NCI-H146 treated with DMSO at 0.1 percent for 48 hours (cell line): Measurements from ENCODE around the gene VPS52.
A peak's percentile ranks its signal among the peaks of the same experiment; 100 is the strongest.

ENCODE experiments used
- DNase-seq: peaks from one replicate; lab custom pipeline; 2025; ENCODE audit not compliant: unreplicated experiment; lab: John Stamatoyannopoulos, UW

VPS52 gene

DNA sequence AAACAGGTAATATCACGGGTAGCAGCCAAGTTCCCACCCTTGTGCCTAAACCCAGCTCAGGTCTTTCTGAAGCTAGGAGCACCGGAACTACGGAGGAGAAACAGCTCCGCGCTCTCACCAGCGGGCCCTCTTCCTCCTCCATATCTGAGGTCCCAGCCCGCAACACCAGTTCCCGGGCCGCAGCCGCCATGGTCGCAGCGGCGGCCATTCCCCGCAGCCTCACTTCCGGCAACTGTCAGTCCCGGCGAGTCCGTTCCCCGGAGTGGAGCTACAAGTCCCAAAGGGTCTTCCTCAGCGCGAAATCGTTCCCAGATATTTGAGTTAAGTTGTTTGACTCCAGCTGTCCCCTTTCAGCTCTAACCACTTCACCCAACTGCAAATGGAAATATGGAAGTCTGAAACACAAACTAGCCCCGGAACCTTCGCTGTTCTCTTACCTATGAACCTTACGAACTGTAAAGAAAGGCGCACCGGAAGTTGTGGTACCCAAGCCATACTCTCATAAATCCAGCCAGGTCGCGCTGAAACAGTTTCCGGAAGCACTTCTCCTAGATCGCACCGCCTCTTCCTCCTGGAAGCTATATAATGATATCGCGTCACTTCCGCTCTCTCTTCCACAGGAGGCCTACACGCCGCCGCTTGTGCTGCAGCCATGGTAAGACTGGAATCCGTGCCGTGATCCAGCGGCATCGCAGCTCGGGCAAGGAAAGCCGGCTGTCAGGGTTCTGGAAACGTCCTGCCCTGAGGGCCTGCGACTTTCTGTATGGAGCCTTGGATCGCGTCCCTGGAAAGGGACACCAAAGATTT, at the start of gene VPS52, which contains the start of gene RPS18:
VPS52 (minus strand) TSS at position 409 of the 807 bp plus-strand sequence; CDS start at position 208, 201 bp downstream.
RPS18 (plus strand) TSS at position 608 of the 807 bp plus-strand sequence; CDS start at position 653, 45 bp downstream.
- peak; percentile 98 for DNase-seq

GRCh38 chr6:33321227-33321626, 49.6 kb upstream of the VPS52 start:
- DNase-seq: no peak

DNA sequence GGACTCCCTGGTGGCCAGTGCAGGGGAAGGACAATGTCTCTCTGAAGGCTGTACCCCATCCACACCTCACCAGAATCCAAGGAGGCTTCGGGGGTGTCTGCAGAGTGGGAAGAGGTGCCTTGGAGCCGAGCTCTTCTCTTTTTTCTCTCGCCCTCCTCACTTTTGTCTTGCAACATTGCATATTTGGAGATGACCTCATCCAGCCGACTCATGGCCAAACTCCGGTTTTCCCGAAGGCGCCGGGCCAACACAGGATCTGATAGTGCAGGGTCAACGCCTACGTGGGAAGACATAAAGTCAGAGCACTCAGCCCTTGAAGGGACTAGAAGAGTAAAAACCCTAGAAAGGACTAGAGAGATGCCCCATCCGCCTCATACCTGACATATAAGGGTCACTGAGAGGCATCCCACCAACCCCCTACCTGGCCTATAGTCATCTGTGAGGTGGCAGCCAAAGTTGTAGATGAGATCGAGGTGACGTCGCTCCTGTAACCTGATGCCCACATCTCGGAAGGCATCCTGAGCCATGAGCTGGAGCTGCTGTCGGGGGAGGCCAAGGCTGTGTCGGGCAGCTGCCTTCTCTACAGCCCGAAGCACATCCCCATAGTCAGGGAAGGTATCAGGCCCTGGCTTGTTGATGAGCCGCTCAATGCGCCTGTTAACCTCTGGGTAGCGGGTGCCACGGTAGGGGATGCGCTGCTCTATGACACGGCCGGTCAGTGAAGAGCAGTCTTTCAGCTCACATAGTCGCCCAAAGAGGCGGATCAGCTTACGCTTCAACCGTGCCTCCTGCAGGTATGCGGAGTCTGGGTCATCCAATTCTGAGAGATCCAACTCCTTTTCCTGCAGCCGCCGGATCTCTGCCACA, 48.9 kb upstream of the VPS52 start:
- no peak for DNase-seq

DNA sequence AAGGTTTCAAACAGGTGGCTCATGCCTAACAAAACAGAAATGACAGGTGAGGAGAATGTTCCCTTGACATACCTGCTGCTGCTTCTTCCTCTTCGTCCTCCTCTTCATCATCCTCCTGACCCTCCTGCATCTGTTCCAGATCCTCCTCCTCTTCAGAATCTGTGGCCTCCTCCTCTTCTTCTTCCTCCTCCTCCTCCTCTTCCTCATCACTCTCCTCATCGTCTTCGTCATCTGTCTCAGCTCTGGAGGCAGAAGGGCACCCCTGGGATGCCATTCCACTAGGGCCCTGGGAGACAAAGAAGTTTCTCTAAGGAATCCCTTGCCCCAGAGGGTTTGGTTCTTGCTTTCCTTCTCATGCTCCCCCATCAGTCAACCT, 48.3 kb upstream of the VPS52 start:
- no peak for DNase-seq

- DNase-seq: no peak
Observed at GRCh38 chr6:33318426-33319073, 46.9 kb upstream of the VPS52 start.

DNA sequence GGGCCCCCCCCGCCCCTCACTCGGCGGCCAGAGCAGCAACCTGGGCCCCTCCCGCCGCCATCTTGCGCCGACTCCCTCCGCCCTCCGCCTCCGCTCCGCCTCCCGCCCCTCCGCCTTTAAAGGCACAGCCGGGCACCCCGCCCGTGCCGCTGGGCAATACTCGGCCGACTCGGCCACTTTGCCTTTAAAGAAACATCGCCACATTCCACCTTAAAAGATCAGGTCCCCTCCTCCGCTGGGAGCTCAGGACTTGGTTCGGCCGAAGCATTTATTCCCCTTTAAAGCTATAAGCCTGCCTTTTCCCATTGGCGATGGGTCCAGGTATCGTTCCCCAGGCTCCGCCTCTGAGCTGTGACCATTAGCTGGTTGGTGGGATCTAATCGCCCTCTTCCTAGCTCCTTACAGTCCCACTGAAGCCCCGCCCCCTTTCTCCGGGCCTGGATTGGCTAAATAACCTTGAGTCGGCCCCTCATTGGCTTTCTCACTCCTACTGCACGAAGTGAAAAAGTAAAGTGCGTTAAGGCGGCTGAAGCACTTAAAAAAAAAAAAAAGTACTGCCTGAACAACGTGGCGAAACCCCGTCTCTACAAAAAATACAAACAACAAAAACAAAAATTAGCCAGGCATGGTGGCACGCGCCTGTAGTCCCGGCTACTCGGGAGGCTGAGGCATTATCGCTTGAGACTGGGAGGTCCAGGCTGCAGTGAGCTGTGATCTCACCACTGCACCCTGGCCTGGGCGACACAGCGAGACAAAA, 46.2 kb upstream of the VPS52 start, which contains the start of gene ZBTB22:
ZBTB22 (minus strand) TSS at position 76 of the 757 bp plus-strand sequence. CDS start 828 bp downstream, outside the sequence.
- peak; percentile 90 for DNase-seq

DNA sequence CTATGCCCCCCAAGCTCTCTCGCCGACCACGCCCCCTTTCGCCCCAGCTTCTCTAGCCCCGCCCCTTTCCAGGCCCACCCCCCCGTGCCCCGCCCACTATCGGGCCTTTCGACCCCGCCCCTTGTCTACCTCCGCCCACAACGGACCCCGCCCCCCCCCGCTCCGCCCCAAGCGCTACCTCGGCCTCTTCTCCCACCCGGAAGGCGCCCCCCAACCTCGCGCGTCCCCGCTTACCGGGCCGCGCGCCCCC, 45.7 kb upstream of the VPS52 start:
- no peak for DNase-seq

DNA sequence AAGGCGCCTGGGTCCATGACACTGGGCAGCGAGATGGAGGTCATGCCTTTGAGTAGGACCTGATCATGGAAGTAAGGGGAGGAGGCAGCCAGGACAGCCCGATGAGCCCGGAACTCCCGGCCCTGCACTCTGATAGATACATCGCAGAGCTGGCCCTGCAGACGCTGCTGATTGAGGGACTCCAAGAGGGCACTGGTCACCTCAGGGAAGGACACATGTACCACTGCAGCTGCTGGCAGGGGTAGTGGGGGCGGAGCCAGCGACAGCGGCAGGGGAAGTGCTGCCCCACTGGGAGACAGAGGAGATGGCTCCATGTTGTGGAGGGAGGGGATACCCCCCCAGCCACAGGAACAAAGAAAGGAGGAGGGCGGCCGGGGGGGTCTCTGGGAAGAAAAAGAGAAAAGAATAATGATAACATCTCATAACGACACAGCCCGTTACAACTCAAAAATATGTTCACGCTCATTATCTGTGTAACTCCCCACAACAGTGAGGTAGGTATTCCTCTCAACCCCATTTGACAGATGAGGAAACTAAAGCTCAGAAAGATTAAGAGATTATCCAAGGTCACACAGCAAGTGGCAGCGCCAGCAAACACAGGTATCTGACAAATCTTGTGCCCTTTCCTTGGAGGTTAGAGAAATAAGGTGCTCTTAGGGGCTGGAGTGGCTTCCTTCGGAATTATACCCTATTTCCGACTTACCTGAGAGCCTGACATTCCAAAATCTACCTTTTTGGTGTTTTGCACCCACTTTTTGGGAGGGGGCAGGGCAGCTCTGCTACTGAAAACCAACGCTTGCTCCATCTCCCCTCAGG, 45.1 kb upstream of the VPS52 start:
- no peak for DNase-seq

- DNase-seq: no peak
Observed at GRCh38 chr6:33315793-33316602, 44.3 kb upstream of the VPS52 start.

DNA sequence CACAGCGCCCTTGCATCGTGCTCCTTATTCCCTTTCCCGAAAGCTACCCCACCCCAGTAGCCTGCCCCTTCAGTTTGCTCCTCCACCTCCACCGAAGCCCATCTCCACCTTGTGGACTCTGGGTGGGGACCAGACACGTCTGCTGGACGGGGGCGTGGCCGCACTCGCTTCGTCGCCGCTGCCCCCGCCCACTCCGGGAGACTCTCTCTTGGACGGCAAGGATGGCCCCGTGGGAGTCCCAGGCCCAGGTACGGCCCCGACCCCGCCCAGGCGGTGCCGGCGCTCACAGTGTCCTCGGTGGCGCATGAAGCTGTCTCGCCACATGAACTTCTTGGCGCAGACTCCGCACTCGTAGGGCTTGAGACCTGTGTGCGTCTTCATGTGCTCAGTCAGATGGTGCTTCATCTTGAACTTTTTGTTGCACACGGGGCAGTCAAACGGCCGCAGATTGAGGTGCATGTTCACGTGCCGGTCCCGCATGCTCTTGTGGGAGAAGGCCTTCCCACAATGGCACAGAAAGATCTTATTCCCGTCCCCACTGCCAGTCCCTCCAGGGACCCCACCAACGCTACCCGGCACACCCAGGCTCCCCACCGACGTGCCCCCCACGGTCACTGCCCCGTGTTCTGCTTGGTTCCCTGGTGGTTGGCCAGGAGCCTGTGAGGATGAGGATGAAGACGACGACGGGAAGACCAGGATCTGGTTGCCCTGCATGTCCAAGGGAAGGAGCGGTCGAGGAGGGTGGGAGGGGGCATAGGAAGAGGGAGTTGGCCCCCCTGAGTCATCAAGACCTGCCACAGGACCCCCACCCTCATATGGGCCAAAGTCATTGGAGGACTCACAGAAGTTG, 43.5 kb upstream of the VPS52 start:
- DNase-seq: no peak

- peak; percentile 48 for DNase-seq
Observed at GRCh38 chr6:33314515-33314942, 42.9 kb upstream of the VPS52 start.

- peak; percentile 49 for DNase-seq
Observed at GRCh38 chr6:33313709-33314514, 42.2 kb upstream of the VPS52 start, which contains the start of gene TAPBP. Gene TAPBP, minus strand, starts transcription at chr6:33314078. Its CDS starts 37 bp downstream, at chr6:33314041.

- DNase-seq: peak; percentile 53
Observed at GRCh38 chr6:33313105-33313708, 41.5 kb upstream of the VPS52 start.

DNA sequence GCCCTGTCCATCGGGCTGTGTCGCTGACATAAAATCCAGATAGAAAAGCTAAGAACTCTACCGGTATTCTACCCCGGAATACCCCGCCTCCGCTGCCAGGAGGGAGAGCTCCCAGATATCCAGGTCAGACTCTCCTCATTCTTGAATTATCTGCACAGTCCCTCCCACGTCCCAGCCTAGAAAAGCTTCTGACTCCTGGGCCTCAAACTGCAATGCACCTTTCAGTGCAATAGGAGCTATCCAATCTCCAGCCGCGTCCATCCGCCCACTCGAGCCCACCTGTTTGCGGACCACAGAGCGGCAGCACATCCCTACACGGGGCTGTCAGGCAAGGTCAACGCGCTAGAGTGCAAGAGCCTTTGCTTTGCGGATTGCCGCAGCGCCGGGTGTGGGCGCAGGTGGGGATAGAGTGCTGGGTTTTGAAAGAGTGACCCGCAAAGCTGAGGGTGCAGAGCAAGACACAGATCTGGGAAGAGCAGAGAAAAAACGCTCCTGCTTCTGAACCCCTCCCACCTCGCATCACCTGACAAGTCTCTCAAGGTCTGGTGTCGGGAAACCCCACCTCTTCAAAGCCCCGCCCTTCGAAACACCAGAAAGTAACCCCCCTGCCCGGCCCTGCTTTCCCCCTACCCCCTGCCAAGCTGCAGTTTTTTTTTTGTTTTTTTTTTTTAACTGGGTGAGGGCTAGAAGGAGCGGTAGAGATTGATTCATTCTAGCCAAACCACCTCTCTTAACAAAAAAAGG, 40.9 kb upstream of the VPS52 start:
- peak; percentile 88 for DNase-seq

GRCh38 chr6:33306356-33306755, 34.7 kb upstream of the VPS52 start:
- DNase-seq: no peak

DNA sequence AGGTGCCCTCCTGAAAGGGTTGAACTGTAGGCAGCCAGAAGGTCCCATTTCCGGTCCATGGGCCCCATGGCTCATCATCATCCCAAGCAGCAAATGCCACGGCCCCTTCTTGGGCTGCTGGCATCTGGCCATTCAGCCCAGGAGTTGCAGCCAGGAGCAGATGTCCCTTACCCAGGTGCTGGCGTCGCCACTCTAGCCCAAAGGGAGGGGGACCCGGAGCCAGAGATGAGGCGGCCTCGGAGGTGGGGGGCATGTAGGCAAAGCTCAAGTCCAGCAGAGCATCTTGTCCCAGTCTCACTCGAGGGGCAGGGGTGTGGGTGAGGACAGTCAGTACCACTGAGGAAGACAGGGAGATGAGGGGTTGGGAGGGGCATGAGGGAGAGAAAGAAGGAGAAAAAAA, 33.4 kb upstream of the VPS52 start:
- no peak for DNase-seq
